Pancreas (tissue), 10 donors: ENCODE data around the gene IQSEC2. TPM values are rescaled to one million over a fixed set of nuclear protein-coding genes. Genes with fewer than 3 reads are reported as not detected.

ENCODE experiments used
- ATAC-seq, 4 donors: fragments of 200-7000 bp; cut with Tn5 transposase; one replicate each; pipeline versions ENCODE4 v1.8.0 to v1.9.1; 2020; ENCODE audit warnings: mild to moderate bottlenecking in 4 of 4, moderate library complexity in 4 of 4
- DNase-seq, 6 donors: peaks; one replicate each; pipeline ENCODE4 v3.0.0-alpha.2; 2020
- FAIRE-seq: peaks from 2 replicates; lab custom pipeline; 2012; peaks lifted over from hg19 to GRCh38; lab: Jason Lieb, UNC
- H3K27ac ChIP-seq, 4 donors: fragments of 200-600 bp; sonication (generic); 1 replicate in 3 of 4; 2 replicates in 1 of 4; pipeline versions ENCODE4 v1.5.0 to v1.8.0; 2020
- H3K27me3 ChIP-seq, 4 donors: fragments of 200-600 bp; one replicate each; pipeline ENCODE4 v1.8.0; 2021
- H3K36me3 ChIP-seq, 3 donors: fragments of 200-600 bp; sonication (generic) in 1 of 3; one replicate each; pipeline versions ENCODE4 v1.5.0 to v1.8.0; 2020 to 2021
- H3K4me1 ChIP-seq, 3 donors: fragments of 200-600 bp; one replicate each; pipeline ENCODE4 v1.8.0; 2021
- H3K4me3 ChIP-seq, 4 donors: fragments of 200-600 bp; sonication (generic) in 2 of 4; one replicate each; pipeline versions ENCODE4 v1.5.0 to v1.8.0; 2020 to 2021
- H3K9me3 ChIP-seq, 4 donors: fragments of 200-600 bp; one replicate each; pipeline ENCODE4 v1.8.0; 2021
- CTCF ChIP-seq, 4 donors: fragments of 200-600 bp; sonication (generic) in 3 of 4; IDR thresholded peaks; one replicate each; pipeline versions ENCODE4 v1.5.0 to v1.8.0; 2021; ENCODE audit warnings: antibody characterized with exemption in 4 of 4
- WGBS, 2 donors: extraction: QIAGEN DNeasy Blood & Tissue Kit; methylation state at CpG; one replicate each; pipeline ENCODE4 v1.1.7; 2013; 5-methylcytosine and 5-hydroxymethylcytosine counted together
- intact Hi-C, 3 donors: fragments of 100-400 bp; cut with DNase I; formaldehyde crosslinking; loops; one replicate each; pipeline versions ENCODE4 v1.11.1 to v1.14.2; 2022
- polyA plus RNA-seq, 2 donors: library from polyadenylated mRNA; stranded (reverse); fragments of 200-250 nt; gene quantifications; one replicate each; pipeline ENCODE4 v1.2.3, GENCODE V29; 2013
- total RNA-seq, 6 donors: library from RNA; stranded (reverse); fragmentation: NEBNext Ultra II Directional in 4 of 6; extraction: Animal tissue kit (Norgen Biotek cat#: 25700) in 4 of 6; gene quantifications; one replicate each; pipeline versions ENCODE4 v1.2.1 to v1.2.4, GENCODE V29; 2021 to 2023
- donor health status: healthy with polysubstance abuse.
- donor health status: DM: no; HTN: no; CAD: no; lungs with moderate emphysema.
- donor health status: DM: no; HTN: no; CAD: no.
- donor health status: control.
- donor health status: control.
- donor health status: Bipolar disorder and iron deficiency.
- donor health status: DM: yes; HTN: yes; CAD: no.
- donor health status: DM: no; HTN: no; CAD: no.
- donor health status: DM: no; HTN: no; CAD: no.
- donor health status: DM: yes; HTN: yes; CAD: no.

Gene IQSEC2
- total and polyA plus RNA-seq, 8 donors = 7.5 to 13.2 (median 9.7) TPM

GRCh38 chrX:53253293-53254020, 27.9 kb downstream of the IQSEC2 start:
- no peak for TF ChIP-seq CTCF (IDR thresholded peaks at IDR 0.05)
- FAIRE-seq (no peak), DNase-seq (no peak), ATAC-seq (no peak)
- Histone ChIP-seq H3K9me3 (no peaks in the 10 kb centered on the region), H3K36me3 (no peaks in the 10 kb centered on the region), H3K27me3 (no peaks in the 10 kb centered on the region), H3K27ac (no peak overlapping the region), H3K4me3 (no peak overlapping the region), H3K4me1 (no peaks in the 10 kb centered on the region)
- intact Hi-C loops = no loop called here
- 77 to 88% methylated on average over 3 of the region's 3 CpGs for WGBS, 2 donors

- Histone ChIP-seq H3K9me3 (no peaks in the 10 kb centered on the region), H3K27ac (no peak overlapping the region), H3K4me3 (no peak overlapping the region), H3K27me3 (no peaks in the 10 kb centered on the region), H3K4me1 (no peaks in the 10 kb centered on the region), H3K36me3 (no peaks in the 10 kb centered on the region)
- intact Hi-C loops = no loop called here
- FAIRE-seq (no peak), DNase-seq (no peak), ATAC-seq (no peak)
- 62 to 78% methylated on average over 2 of the region's 2 CpGs for WGBS, 2 donors
- TF ChIP-seq CTCF (IDR thresholded peaks at IDR 0.05) = no peak
Measured at GRCh38 chrX:53251307-53251706, 30.1 kb downstream of the IQSEC2 start.

DNA sequence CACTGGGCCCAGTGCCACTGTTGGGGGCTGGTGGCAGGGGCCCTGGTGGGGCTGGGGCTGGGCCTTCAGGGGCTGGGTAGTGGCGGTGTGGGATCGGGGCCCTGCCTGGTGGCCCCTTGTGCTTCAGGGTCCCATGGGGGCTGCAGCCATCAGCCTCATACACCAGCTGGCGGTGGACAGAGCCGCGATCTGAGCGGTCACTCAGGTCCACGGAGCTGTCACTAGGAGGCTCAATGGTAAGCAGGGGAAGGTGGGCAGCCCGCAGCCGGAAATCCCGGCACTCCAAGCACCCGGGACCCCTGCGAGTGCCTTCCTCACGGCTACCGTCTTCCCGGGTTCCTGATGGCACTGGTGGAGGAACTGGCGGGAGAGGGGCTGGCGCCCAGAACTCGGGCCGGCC, 30.8 kb downstream of the IQSEC2 start:
- no peak overlapping the region for H3K27ac ChIP-seq
- no peak for DNase-seq
- no peak for TF ChIP-seq CTCF (IDR thresholded peaks at IDR 0.05)
- intact Hi-C loops = no loop called here
- 91 to 95% methylated on average over 18 to 19 of the region's 19 CpGs for WGBS, 2 donors
- no peaks in the 10 kb centered on the region for H3K27me3 ChIP-seq
- no peaks in the 10 kb centered on the region for H3K36me3 ChIP-seq
- no peaks in the 10 kb centered on the region for H3K4me1 ChIP-seq
- no peak for FAIRE-seq
- no peak overlapping the region for H3K4me3 ChIP-seq
- no peaks in the 10 kb centered on the region for H3K9me3 ChIP-seq
- no peak for ATAC-seq

- Histone ChIP-seq H3K27me3 (no peaks in the 10 kb centered on the region), H3K4me3 (no peak overlapping the region), H3K4me1 (no peaks in the 10 kb centered on the region), H3K27ac (no peak overlapping the region), H3K36me3 (no peaks in the 10 kb centered on the region), H3K9me3 (no peaks in the 10 kb centered on the region)
- 94 to 95% methylated on average over 1 of the region's 1 CpG for whole genome bisulfite sequencing, 2 donors
- no peak for TF ChIP-seq CTCF (IDR thresholded peaks at IDR 0.05)
- intact Hi-C loops = no loop called here
- no peak for ATAC-seq
- no peak for DNase-seq
- no peak for FAIRE-seq
Measured at GRCh38 chrX:53249408-53250042, 31.9 kb downstream of the IQSEC2 start.

DNA sequence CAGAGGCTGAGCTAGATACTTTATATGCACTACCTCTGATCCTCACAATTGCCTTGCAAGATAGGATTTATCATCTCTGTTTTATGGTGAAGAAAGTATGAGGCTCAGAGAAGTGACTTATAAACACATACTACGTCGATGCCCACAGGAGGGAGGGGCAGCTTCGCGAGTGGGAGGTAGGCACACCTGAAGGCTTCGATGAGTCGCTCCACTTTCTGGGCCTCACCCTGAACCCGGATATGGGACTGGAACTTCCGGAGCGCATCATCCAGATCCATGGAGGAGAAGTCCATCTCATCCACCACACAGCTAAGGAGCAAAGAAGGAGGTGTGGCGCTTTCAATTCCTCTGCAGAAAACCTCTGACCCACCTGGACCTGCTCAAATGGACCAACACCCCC, 33.5 kb downstream of the IQSEC2 start:
- no peak for FAIRE-seq
- intact Hi-C loops = no loop called here
- no peak for TF ChIP-seq CTCF (IDR thresholded peaks at IDR 0.05)
- DNase-seq = no peak
- no peak overlapping the region for H3K27ac ChIP-seq
- no peaks in the 10 kb centered on the region for H3K9me3 ChIP-seq
- WGBS, 2 donors = 84 to 93% methylated on average over 10 of the region's 10 CpGs
- no peaks in the 10 kb centered on the region for H3K36me3 ChIP-seq
- no peak overlapping the region for H3K4me3 ChIP-seq
- H3K27me3 ChIP-seq = no peaks in the 10 kb centered on the region
- no peak for ATAC-seq
- no peaks in the 10 kb centered on the region for H3K4me1 ChIP-seq
